Kidney (tissue), 14 donors: ENCODE data around the gene FAM78B. TPM values are rescaled to one million over a fixed set of nuclear protein-coding genes. Genes with fewer than 3 reads are reported as not detected.

Experiments used
- DNase-seq, 5 donors: peaks; one replicate each; pipeline ENCODE4 v3.0.0-alpha.2; 2013 to 2020
- FAIRE-seq: peaks from 2 replicates; lab custom pipeline; 2012; peaks lifted over from hg19 to GRCh38; lab: Jason Lieb, UNC
- H3K27ac ChIP-seq, 2 donors: one replicate each; pipeline ENCODE4 v1.7.0; 2013; ENCODE audit warnings: low read depth in 2 of 2, low read length in 2 of 2, inconsistent platforms in 1 of 2
- H3K27me3 ChIP-seq: one replicate; pipeline ENCODE4 v1.7.1; 2013; ENCODE audit warnings: low read length, inconsistent platforms; ENCODE audit not compliant: control insufficient read depth, insufficient read depth
- H3K36me3 ChIP-seq, 3 donors: one replicate each; pipeline versions ENCODE4 v1.7.0 to v1.7.1; 2013; ENCODE audit warnings: low read length in 3 of 3, control low read depth in 1 of 3, inconsistent platforms in 1 of 3; ENCODE audit not compliant: insufficient read depth in 3 of 3, control insufficient read depth in 2 of 3
- H3K4me1 ChIP-seq, 3 donors: one replicate each; pipeline versions ENCODE4 v1.7.0 to v1.7.1; 2013; ENCODE audit warnings: low read length in 3 of 3, inconsistent platforms in 1 of 3, low read depth in 1 of 3; ENCODE audit not compliant: control insufficient read depth in 2 of 3, insufficient read depth in 2 of 3
- H3K4me3 ChIP-seq, 3 donors: one replicate each; pipeline versions ENCODE4 v1.7.0 to v1.8.1; 2013; ENCODE audit warnings: low read length in 3 of 3, control low read depth in 1 of 3, inconsistent platforms in 1 of 3
- H3K9ac ChIP-seq, 3 donors: one replicate each; pipeline versions ENCODE4 v1.7.0 to v1.7.1; 2013; ENCODE audit warnings: low read length in 3 of 3, control low read depth in 1 of 3, inconsistent platforms in 1 of 3
- H3K9me3 ChIP-seq, 3 donors: one replicate each; pipeline versions ENCODE4 v1.7.0 to v1.7.1; 2013; ENCODE audit warnings: low read length in 3 of 3, control low read depth in 1 of 3, inconsistent platforms in 1 of 3; ENCODE audit not compliant: control insufficient read depth in 2 of 3, insufficient read depth in 1 of 3
- CTCF ChIP-seq: IDR thresholded peaks from 3 replicates; pipeline ENCODE4 v1.5.1; 2012; ENCODE audit warnings: mild to moderate bottlenecking, moderate library complexity, borderline replicate concordance; ENCODE audit not compliant: insufficient read depth; ENCODE audit errors: extremely low read depth
- intact Hi-C: fragments of 100-400 bp; cut with DNase I; formaldehyde crosslinking; loops from one replicate; pipeline ENCODE4 v1.11.1; 2022
- polyA plus RNA-seq: library from polyadenylated mRNA; stranded (reverse); fragments of 350-450 nt; fragmentation: Illumina TruSeq; extraction: RNeasy Lipid Tissue Mini Kit (QIAGEN cat#74804); gene quantifications from one replicate; pipeline ENCODE4 v1.2.3, GENCODE V29; 2014; ENCODE audit warnings: low read depth, low replicate concordance; ENCODE audit not compliant: insufficient read depth
- total RNA-seq: library from RNA; stranded (reverse); fragmentation: NEBNext Ultra II Directional; extraction: Animal tissue kit (Norgen Biotek cat#: 25700); gene quantifications from one replicate; pipeline ENCODE4 v1.2.1, GENCODE V29; 2021
- donor health status: control.
- donor health status: control.
- donor health status: control.
- donor health status: control.
- donor health status: control.
- donor health status: DM: yes; HTN: yes; CAD: no.
- donor health status: Normal renal cell carcinoma (clear cell type).

FAM78B gene
- total and polyA plus RNA-seq, 2 donors from 2014 or later, result 1.4 TPM

- no peak for DNase-seq
- Histone ChIP-seq H3K4me3 (no peak overlapping the region), H3K9ac (no peak overlapping the region), H3K4me1 (no peaks in the 10 kb centered on the region), H3K36me3 (no peaks in the 10 kb centered on the region), H3K9me3 (no peaks in the 10 kb centered on the region), H3K27me3 (no peaks in the 10 kb centered on the region), H3K27ac (no peak overlapping the region)
- FAIRE-seq, result no peak
- TF ChIP-seq CTCF, result no peak
- intact Hi-C loops, result no loop called here
Measured at GRCh38 chr1:166151804-166152203, 15.0 kb downstream of the FAM78B start.

GRCh38 chr1:166145499-166145898 is 21.3 kb downstream of the FAM78B start:
- H3K9me3 ChIP-seq, result no peaks in the 10 kb centered on the region
- no peak overlapping the region for H3K27ac ChIP-seq
- no peaks in the 10 kb centered on the region for H3K27me3 ChIP-seq
- intact Hi-C loops, result no loop called here
- no peak overlapping the region for H3K4me3 ChIP-seq
- no peak for TF ChIP-seq CTCF
- H3K36me3 ChIP-seq, result no peaks in the 10 kb centered on the region
- FAIRE-seq (no peak), DNase-seq (no peak)
- no peaks in the 10 kb centered on the region for H3K4me1 ChIP-seq
- H3K9ac ChIP-seq, result no peak overlapping the region

- no peak overlapping the region for H3K9ac ChIP-seq
- H3K9me3 ChIP-seq, result no peaks in the 10 kb centered on the region
- no peaks in the 10 kb centered on the region for H3K36me3 ChIP-seq
- intact Hi-C loops, result no loop called here
- H3K4me3 ChIP-seq, result no peak overlapping the region
- H3K27ac ChIP-seq, result no peak overlapping the region
- no peaks in the 10 kb centered on the region for H3K27me3 ChIP-seq
- no peaks in the 10 kb centered on the region for H3K4me1 ChIP-seq
- FAIRE-seq (no peak), DNase-seq (no peak)
- TF ChIP-seq CTCF, result no peak
Measured at GRCh38 chr1:166141969-166142368, 24.8 kb downstream of the FAM78B start.

- TF ChIP-seq CTCF, result no peak
- Histone ChIP-seq H3K4me3 (no peak overlapping the region), H3K36me3 (no peaks in the 10 kb centered on the region), H3K9me3 (no peaks in the 10 kb centered on the region), H3K9ac (no peak overlapping the region), H3K27ac (no peak overlapping the region), H3K4me1 (no peaks in the 10 kb centered on the region), H3K27me3 (no peaks in the 10 kb centered on the region)
- intact Hi-C loops, result no loop called here
- DNase-seq (peak in 3 of 5 donors; percentile 23 to 57 (median 50)), FAIRE-seq (no peak)
Measured at GRCh38 chr1:166140251-166140650, 26.6 kb downstream of the FAM78B start.
